Measurements from ENCODE around the gene LY6G5B. TPM values are rescaled to one million over a fixed set of nuclear protein-coding genes. Genes with fewer than 3 reads are reported as not detected.
A peak's percentile ranks its signal among the peaks of the same experiment; 100 is the strongest.

The LY6G5B gene
- total and polyA plus RNA-seq, 4 experiments from 2014 or later = 0.98 to 39.8 (median 39.3) TPM; not detected in 1

GRCh38 chr6:31632279-31632946 lies 37.4 kb upstream of the LY6G5B start:
- Mint-ChIP-seq H3K27me3 (no peaks in the 10 kb centered on the region), H3K4me1 (peaks cover 0 to 4% (median 3%) of the 10 kb centered on the region in 4 donors), H3K4me3 (no peak overlapping the region), H3K36me3 (peaks cover 52 to 94% of the 10 kb centered on the region in 2 donors), H3K27ac (peak overlapping the region in 3 of 7 donors; percentile 23 to 53 (median 27)), H3K9me3 (no peaks in the 10 kb centered on the region)
- H3K36me3 ChIP-seq (ENCODE audit: insufficient read depth, low read length) = peaks cover 98% of the 10 kb centered on the region
- no peak overlapping the region for H3K4me3 ChIP-seq (ENCODE audit: low read length in 2 of 2)
- no peaks in the 10 kb centered on the region for H3K27me3 ChIP-seq (ENCODE audit: insufficient read depth, low read length)
- POLR2A ChIA-PET (ENCODE audit: partially characterized antibody) = interaction anchor here (1.5 kb wide), 1 partner anchor 10 kb away, joined by 5 read pairs; no protein-coding TSS in a partner anchor
- no peak overlapping the region for H3K27ac ChIP-seq (ENCODE audit: low read depth, low read length)
- CTCF ChIA-PET (ENCODE audit: partially characterized antibody) = no interaction called here
- no peaks in the 10 kb centered on the region for H3K4me1 ChIP-seq (ENCODE audit: insufficient read depth, low read length)
- intact Hi-C loops (cut with micrococcal nuclease) = no loop called here
- no peaks in the 10 kb centered on the region for H3K9me3 ChIP-seq (ENCODE audit: control insufficient read depth in 1 of 2, low read length in 2 of 2)
- no peak for DNase-seq

GRCh38 chr6:31633447-31633846 lies 36.3 kb upstream of the LY6G5B start:
- peaks cover 94% of the 10 kb centered on the region for H3K36me3 ChIP-seq (ENCODE audit: insufficient read depth, low read length)
- H3K27me3 ChIP-seq (ENCODE audit: insufficient read depth, low read length) = no peaks in the 10 kb centered on the region
- H3K4me3 ChIP-seq (ENCODE audit: low read length in 2 of 2) = no peak overlapping the region
- Mint-ChIP-seq H3K27ac (peak overlapping the region in 4 of 7 donors; percentile 27 to 79 (median 57)), H3K36me3 (peaks cover 42 to 90% of the 10 kb centered on the region in 2 donors), H3K9me3 (no peaks in the 10 kb centered on the region), H3K27me3 (no peaks in the 10 kb centered on the region), H3K4me1 (peaks cover 0 to 4% (median 3%) of the 10 kb centered on the region in 4 donors), H3K4me3 (no peak overlapping the region)
- CTCF ChIA-PET (ENCODE audit: partially characterized antibody) = interaction anchor here (1.0 to 1.5 kb wide), 2 partner anchors 11 to 35 kb away, joined by 3 read pairs; no protein-coding TSS in a partner anchor
- POLR2A ChIA-PET (ENCODE audit: partially characterized antibody) = interaction anchor here (0.6 to 1.5 kb wide), 2 partner anchors 10 to 11 kb away, joined by 3 to 5 read pairs; no protein-coding TSS in a partner anchor
- no peaks in the 10 kb centered on the region for H3K9me3 ChIP-seq (ENCODE audit: control insufficient read depth in 1 of 2, low read length in 2 of 2)
- no peaks in the 10 kb centered on the region for H3K4me1 ChIP-seq (ENCODE audit: insufficient read depth, low read length)
- DNase-seq = no peak
- no peak overlapping the region for H3K27ac ChIP-seq (ENCODE audit: low read depth, low read length)
- intact Hi-C loops (cut with micrococcal nuclease) = no loop called here

GRCh38 chr6:31634131-31634530 lies 35.6 kb upstream of the LY6G5B start:
- CTCF ChIA-PET (ENCODE audit: partially characterized antibody) = interaction anchor here (1.0 to 1.5 kb wide), 2 partner anchors 11 to 36 kb away, joined by 3 read pairs; no protein-coding TSS in a partner anchor
- H3K27ac Mint-ChIP-seq = peak overlapping the region in 3 of 7 donors; percentile 9 to 36 (median 20)

GRCh38 chr6:31634969-31635575 lies 34.7 kb upstream of the LY6G5B start:
- H3K4me1 ChIP-seq (ENCODE audit: insufficient read depth, low read length) = no peaks in the 10 kb centered on the region
- no peak overlapping the region for H3K27ac ChIP-seq (ENCODE audit: low read depth, low read length)
- peak overlapping the region in 4 of 7 donors; percentile 12 to 52 (median 20) for H3K27ac Mint-ChIP-seq
- intact Hi-C loops (cut with micrococcal nuclease) = no loop called here
- no peaks in the 10 kb centered on the region for H3K9me3 ChIP-seq (ENCODE audit: control insufficient read depth in 1 of 2, low read length in 2 of 2)
- no peak for DNase-seq
- no peaks in the 10 kb centered on the region for H3K9me3 Mint-ChIP-seq
- H3K27me3 Mint-ChIP-seq = no peaks in the 10 kb centered on the region
- no peaks in the 10 kb centered on the region for H3K27me3 ChIP-seq (ENCODE audit: insufficient read depth, low read length)
- peaks cover 3 to 6% (median 5%) of the 10 kb centered on the region in 4 donors for H3K4me1 Mint-ChIP-seq
- no peak overlapping the region for H3K4me3 Mint-ChIP-seq
- POLR2A ChIA-PET (ENCODE audit: partially characterized antibody) = interaction anchor here (1.2 to 1.5 kb wide), 2 partner anchors 58 to 228 kb away, joined by 3 read pairs; partner anchors contain the start of gene NEU1
- no peak overlapping the region for H3K4me3 ChIP-seq (ENCODE audit: low read length in 2 of 2)
- peaks cover 91% of the 10 kb centered on the region for H3K36me3 ChIP-seq (ENCODE audit: insufficient read depth, low read length)
- peaks cover 39 to 86% of the 10 kb centered on the region in 2 donors for H3K36me3 Mint-ChIP-seq
- CTCF ChIA-PET (ENCODE audit: partially characterized antibody) = interaction anchor here (1.2 kb wide), 1 partner anchor 20 kb away, joined by 3 read pairs; the partner anchor contains the start of gene APOM

More at GRCh38 chr6:31634131-31634530, 35.6 kb upstream of the LY6G5B start:
- no peaks in the 10 kb centered on the region for H3K4me1 ChIP-seq (ENCODE audit: insufficient read depth, low read length)
- H3K36me3 ChIP-seq (ENCODE audit: insufficient read depth, low read length) = peaks cover 91% of the 10 kb centered on the region
- no peak for DNase-seq
- POLR2A ChIA-PET (ENCODE audit: partially characterized antibody) = interaction anchor here (0.6 to 1.5 kb wide), 2 partner anchors 9 to 57 kb away, joined by 3 read pairs; no protein-coding TSS in a partner anchor
- Mint-ChIP-seq H3K27me3 (no peaks in the 10 kb centered on the region), H3K36me3 (peaks cover 42 to 89% of the 10 kb centered on the region in 2 donors), H3K9me3 (no peaks in the 10 kb centered on the region), H3K4me1 (peaks cover 0 to 4% (median 3%) of the 10 kb centered on the region in 4 donors), H3K4me3 (no peak overlapping the region)
- H3K27me3 ChIP-seq (ENCODE audit: insufficient read depth, low read length) = no peaks in the 10 kb centered on the region
- no peak overlapping the region for H3K4me3 ChIP-seq (ENCODE audit: low read length in 2 of 2)
- no peak overlapping the region for H3K27ac ChIP-seq (ENCODE audit: low read depth, low read length)
- intact Hi-C loops (cut with micrococcal nuclease) = no loop called here
- H3K9me3 ChIP-seq (ENCODE audit: control insufficient read depth in 1 of 2, low read length in 2 of 2) = no peaks in the 10 kb centered on the region

GRCh38 chr6:31636698-31637596 lies 32.8 kb upstream of the LY6G5B start:
- CTCF ChIA-PET (ENCODE audit: partially characterized antibody) = no interaction called here
- Histone ChIP-seq H3K9me3 (ENCODE audit: control insufficient read depth in 1 of 2, low read length in 2 of 2) (no peaks in the 10 kb centered on the region), H3K27me3 (ENCODE audit: insufficient read depth, low read length) (no peaks in the 10 kb centered on the region), H3K36me3 (ENCODE audit: insufficient read depth, low read length) (peaks cover 91% of the 10 kb centered on the region), H3K4me1 (ENCODE audit: insufficient read depth, low read length) (no peaks in the 10 kb centered on the region), H3K4me3 (ENCODE audit: low read length in 2 of 2) (no peak overlapping the region), H3K27ac (ENCODE audit: low read depth, low read length) (no peak overlapping the region)
- Mint-ChIP-seq H3K36me3 (peaks cover 40 to 85% of the 10 kb centered on the region in 2 donors), H3K27ac (peak overlapping the region in 1 of 7 donors; percentile 57), H3K4me1 (peaks cover 3 to 6% (median 5%) of the 10 kb centered on the region in 4 donors), H3K9me3 (no peaks in the 10 kb centered on the region), H3K4me3 (no peak overlapping the region), H3K27me3 (no peaks in the 10 kb centered on the region)
- no peak for DNase-seq
- intact Hi-C loops (cut with micrococcal nuclease) = no loop called here
- POLR2A ChIA-PET (ENCODE audit: partially characterized antibody) = interaction anchor here (1.7 to 3.1 kb wide), 2 partner anchors 15 to 28 kb away, joined by 3 to 23 read pairs; partner anchors contain the start of genes BAG6 and GPANK1

GRCh38 chr6:31639043-31639442 lies 30.7 kb upstream of the LY6G5B start:
- ChIA-PET POLR2A (ENCODE audit: partially characterized antibody) (interaction anchor here (0.9 to 3.2 kb wide), 3 partner anchors 13 to 18 kb away, joined by 3 to 23 read pairs (median 14); partner anchors contain the start of genes BAG6 and PRRC2A), CTCF (ENCODE audit: partially characterized antibody) (interaction anchor here (0.6 kb wide), 1 partner anchor 12 kb away, joined by 3 read pairs; no protein-coding TSS in a partner anchor)
- Mint-ChIP-seq H3K4me3 (peak overlapping the region in 1 of 8 donors; percentile 11), H3K9me3 (no peaks in the 10 kb centered on the region), H3K36me3 (peaks cover 36 to 78% of the 10 kb centered on the region in 2 donors), H3K4me1 (peaks cover 0 to 5% (median 3%) of the 10 kb centered on the region in 4 donors), H3K27me3 (no peaks in the 10 kb centered on the region), H3K27ac (peak overlapping the region in 4 of 7 donors; percentile 5 to 75 (median 56))
- no peaks in the 10 kb centered on the region for H3K4me1 ChIP-seq (ENCODE audit: insufficient read depth, low read length)
- no peaks in the 10 kb centered on the region for H3K27me3 ChIP-seq (ENCODE audit: insufficient read depth, low read length)
- H3K27ac ChIP-seq (ENCODE audit: low read depth, low read length) = no peak overlapping the region
- intact Hi-C loops (cut with micrococcal nuclease) = no loop called here
- H3K9me3 ChIP-seq (ENCODE audit: control insufficient read depth in 1 of 2, low read length in 2 of 2) = no peaks in the 10 kb centered on the region
- peaks cover 87% of the 10 kb centered on the region for H3K36me3 ChIP-seq (ENCODE audit: insufficient read depth, low read length)
- no peak overlapping the region for H3K4me3 ChIP-seq (ENCODE audit: low read length in 2 of 2)
- DNase-seq = no peak
